HG03442 (cell line): ENCODE measurements around the gene KLHL1.
A peak's percentile ranks its signal among the peaks of the same experiment; 100 is the strongest.

Experiments
- ATAC-seq: cut with Tn5 transposase; IDR thresholded peaks from one replicate; pipeline ENCODE4 v1.9.1; 2021; ENCODE audit warnings: mild to moderate bottlenecking, moderate library complexity; ENCODE audit not compliant: unreplicated experiment

KLHL1 gene

GRCh38 chr13:69882451-69882850 lies 225.8 kb downstream of the KLHL1 start:
- no peak for ATAC-seq

GRCh38 chr13:69879936-69880335 lies 228.3 kb downstream of the KLHL1 start:
- no peak for ATAC-seq

GRCh38 chr13:69872321-69873047 lies 235.8 kb downstream of the KLHL1 start:
- ATAC-seq, result no peak

- ATAC-seq, result no peak
These were observed 241.7 kb downstream of the KLHL1 start for GRCh38 chr13:69866555-69866954.

- ATAC-seq, result peak; percentile 95
These were observed 250.9 kb downstream of the KLHL1 start for GRCh38 chr13:69857183-69857821.

- ATAC-seq, result no peak
These were observed 251.9 kb downstream of the KLHL1 start for GRCh38 chr13:69856331-69856730.

- no peak for ATAC-seq
These were observed 279.7 kb downstream of the KLHL1 start for GRCh38 chr13:69828527-69828926.

GRCh38 chr13:69820180-69820579 lies 288.1 kb downstream of the KLHL1 start:
- ATAC-seq, result no peak

GRCh38 chr13:69817333-69817869 lies 290.9 kb downstream of the KLHL1 start:
- no peak for ATAC-seq

GRCh38 chr13:69809152-69809551 lies 299.1 kb downstream of the KLHL1 start:
- ATAC-seq, result no peak

- ATAC-seq, result no peak
These were observed 312.0 kb downstream of the KLHL1 start for GRCh38 chr13:69796256-69796655.

GRCh38 chr13:69793783-69794453 lies 314.3 kb downstream of the KLHL1 start:
- ATAC-seq, result no peak

- ATAC-seq, result no peak
These were observed 331.3 kb downstream of the KLHL1 start for GRCh38 chr13:69776937-69777336.

- no peak for ATAC-seq
These were observed 338.6 kb downstream of the KLHL1 start for GRCh38 chr13:69769608-69770007.

- no peak for ATAC-seq
These were observed 346.7 kb downstream of the KLHL1 start for GRCh38 chr13:69761581-69761980.

GRCh38 chr13:69755101-69755500 lies 353.2 kb downstream of the KLHL1 start:
- no peak for ATAC-seq

GRCh38 chr13:69751259-69751658 lies 357.0 kb downstream of the KLHL1 start:
- ATAC-seq, result no peak

- no peak for ATAC-seq
These were observed 370.9 kb downstream of the KLHL1 start for GRCh38 chr13:69737129-69737935.

GRCh38 chr13:69721631-69722030 lies 386.6 kb downstream of the KLHL1 start:
- ATAC-seq, result no peak

- no peak for ATAC-seq
These were observed 387.8 kb downstream of the KLHL1 start for GRCh38 chr13:69720278-69720983.
